Smooth muscle cell of the brain vasculature (primary cell): ENCODE measurements around the gene FMN1.

Experiments
- DNase-seq: peaks from one replicate; pipeline ENCODE4 v3.0.0-alpha.2; 2012; ENCODE audit warnings: low read depth, low spot score

FMN1 gene, protein sequence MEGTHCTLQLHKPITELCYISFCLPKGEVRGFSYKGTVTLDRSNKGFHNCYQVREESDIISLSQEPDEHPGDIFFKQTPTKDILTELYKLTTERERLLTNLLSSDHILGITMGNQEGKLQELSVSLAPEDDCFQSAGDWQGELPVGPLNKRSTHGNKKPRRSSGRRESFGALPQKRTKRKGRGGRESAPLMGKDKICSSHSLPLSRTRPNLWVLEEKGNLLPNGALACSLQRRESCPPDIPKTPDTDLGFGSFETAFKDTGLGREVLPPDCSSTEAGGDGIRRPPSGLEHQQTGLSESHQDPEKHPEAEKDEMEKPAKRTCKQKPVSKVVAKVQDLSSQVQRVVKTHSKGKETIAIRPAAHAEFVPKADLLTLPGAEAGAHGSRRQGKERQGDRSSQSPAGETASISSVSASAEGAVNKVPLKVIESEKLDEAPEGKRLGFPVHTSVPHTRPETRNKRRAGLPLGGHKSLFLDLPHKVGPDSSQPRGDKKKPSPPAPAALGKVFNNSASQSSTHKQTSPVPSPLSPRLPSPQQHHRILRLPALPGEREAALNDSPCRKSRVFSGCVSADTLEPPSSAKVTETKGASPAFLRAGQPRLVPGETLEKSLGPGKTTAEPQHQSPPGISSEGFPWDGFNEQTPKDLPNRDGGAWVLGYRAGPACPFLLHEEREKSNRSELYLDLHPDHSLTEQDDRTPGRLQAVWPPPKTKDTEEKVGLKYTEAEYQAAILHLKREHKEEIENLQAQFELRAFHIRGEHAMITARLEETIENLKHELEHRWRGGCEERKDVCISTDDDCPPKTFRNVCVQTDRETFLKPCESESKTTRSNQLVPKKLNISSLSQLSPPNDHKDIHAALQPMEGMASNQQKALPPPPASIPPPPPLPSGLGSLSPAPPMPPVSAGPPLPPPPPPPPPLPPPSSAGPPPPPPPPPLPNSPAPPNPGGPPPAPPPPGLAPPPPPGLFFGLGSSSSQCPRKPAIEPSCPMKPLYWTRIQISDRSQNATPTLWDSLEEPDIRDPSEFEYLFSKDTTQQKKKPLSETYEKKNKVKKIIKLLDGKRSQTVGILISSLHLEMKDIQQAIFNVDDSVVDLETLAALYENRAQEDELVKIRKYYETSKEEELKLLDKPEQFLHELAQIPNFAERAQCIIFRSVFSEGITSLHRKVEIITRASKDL (N-terminal part only)

DNA sequence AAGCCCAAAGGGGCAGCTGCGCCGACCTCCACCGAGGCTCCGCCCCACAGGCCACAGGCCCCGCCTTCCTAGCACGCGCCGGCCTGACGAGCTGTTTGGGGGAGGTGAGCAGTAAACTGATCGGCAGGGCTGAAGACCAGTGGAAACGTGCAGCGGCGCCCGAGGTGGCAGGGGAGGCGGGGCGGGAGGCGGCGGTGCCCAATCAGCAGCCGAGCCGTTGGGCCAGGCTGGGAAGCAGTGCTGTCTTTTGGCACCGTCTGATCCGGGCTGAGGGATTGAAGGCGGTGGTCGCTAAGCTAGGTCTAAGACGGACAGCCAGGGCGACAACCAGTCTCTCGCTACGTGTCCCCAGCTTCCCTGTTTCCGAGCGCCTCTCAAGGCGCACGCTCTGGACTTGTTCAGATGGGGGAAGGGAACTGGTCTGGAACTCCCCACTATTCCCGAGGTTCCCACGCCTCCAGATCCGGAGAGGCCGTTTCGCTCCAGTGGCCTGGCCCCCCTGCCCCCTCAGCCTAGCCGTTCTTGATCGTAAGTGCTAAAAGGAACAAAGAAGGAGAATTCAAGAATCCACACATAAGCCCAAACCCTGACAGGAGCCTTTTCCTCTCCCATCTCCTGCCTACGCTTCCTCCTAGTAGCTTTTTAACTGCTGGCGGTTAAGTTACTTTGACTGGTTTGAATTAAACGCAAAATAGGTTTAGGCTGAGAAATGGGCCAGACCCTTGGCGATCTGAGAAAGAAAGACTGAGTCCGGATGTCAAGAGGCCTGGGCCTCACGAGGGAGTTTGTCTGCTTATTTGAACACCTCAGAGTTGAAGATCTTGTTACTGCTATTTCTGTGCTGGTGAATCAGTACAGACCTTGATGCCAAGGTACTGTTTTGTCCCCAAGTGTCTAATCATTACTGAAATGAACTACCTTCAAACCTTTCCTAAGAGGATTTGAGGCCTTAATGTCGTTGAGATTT lies at the start of gene FMN1:
FMN1 (minus strand) TSS at position 11 of the 967 bp plus-strand sequence. CDS start 39,800 bp downstream, outside the sequence.
- peak; percentile 83 for DNase-seq

DNA sequence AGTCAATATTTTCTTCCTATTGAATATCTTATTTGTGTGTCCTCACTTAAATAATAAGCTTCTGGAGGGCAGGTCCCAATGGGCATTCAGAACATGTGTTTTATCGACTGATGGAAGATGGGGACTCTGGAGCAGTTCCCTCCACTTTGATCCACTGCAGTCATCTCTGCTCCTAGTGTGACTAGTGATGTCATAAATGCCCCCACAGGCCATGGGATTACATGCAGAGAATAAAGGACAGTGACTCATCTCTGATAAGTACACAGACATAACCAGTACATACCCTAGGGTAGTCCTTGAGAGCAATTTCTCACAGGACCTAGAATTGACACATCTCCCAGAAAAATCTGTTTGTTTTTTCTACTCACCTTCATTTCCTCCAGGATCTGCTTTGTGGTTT lies 49.4 kb upstream of the FMN1 start:
- peak; percentile 23 for DNase-seq

DNA sequence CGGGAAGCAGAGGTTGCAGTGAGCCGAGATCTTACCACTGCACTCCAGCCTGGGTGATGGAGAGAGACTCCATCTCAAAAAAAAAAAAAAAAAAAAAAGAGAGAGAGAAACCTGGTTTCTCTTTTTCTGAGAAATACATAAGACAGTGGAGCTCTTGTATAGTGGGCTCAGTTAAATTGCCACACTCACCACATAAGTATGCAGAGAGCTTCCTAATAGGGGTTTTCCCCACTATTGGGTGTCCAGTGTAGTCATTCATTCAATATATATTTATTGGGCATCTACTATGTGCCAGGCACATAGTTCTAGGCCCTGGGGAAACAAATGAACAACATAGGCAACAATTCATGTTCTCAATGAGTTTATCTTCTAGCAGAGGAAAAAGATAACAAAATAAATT lies 48.9 kb upstream of the FMN1 start:
- DNase-seq, result no peak

DNA sequence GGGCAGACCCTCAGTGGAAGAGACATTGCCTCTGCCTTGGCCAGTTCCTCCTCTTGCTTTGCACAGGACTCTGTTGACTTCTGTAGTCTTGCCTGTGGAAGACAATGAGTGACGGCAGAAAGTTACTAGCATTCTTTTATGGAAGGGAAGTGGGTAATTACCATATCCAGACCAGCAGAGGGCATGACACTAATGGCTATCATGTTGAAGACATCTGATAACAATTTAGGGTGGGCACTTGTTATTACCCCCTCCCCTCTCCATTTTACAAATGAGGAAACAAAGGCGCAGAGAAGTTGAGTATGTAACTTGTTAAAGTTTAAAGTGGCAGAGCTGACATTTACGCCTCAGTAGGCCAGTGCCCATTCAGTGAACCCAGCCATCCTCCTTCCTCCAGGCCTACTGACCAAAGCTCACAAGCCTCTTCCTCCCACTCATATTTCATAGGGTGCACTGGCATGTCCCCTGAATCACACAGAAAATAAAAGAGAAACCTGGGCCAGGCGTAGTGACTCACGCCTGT lies 48.2 kb upstream of the FMN1 start:
- no peak for DNase-seq

DNA sequence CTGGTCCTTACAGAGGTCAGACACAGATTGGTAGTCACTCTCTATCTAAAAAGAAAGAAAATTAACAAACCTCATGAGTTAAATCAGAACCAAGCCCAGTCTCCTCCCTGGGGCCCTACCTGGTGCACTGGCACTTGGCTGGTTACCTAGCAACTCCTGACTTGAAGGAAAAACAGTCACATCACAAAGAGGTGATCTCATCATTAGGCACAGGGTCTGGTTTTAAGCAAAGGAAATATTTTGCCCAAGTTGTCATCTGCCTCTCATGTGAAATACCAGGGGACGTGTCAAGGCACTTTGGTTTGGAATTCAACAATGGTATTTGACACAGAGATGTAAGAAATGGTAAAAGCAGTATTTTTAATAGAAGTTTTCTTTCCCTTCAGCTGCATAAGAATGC lies 47.7 kb upstream of the FMN1 start:
- DNase-seq, result no peak

DNA sequence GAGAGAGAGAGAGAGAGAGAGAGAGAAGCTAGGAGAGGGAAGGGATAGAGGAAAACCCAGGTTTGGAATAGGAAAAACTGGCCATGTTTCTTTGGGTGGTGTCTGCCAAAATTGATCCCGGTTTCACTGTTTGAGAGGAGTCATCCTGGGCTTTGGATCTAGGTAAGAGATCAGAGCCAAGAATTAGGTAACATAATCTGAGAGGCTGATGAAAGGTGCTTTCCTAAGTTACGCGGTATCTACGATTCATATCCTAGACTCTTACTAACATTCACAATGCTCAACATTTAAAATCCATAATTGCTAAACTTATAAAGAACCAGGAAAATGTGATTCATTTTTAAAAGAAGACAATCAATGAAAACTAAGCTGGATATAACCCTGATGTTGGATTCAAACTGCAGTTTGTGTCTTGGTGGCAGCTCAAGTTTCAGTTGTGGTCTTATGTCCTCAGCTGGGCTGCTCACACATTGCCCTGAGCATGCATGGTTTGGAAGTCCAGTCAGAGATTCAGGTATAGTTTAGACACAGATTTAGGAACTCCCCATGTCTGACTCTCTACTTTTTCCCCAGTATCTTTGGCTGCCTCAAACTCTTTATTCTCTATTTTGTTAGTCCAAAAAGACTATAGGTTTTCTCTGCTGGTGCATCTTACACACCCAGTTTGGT lies 42.5 kb upstream of the FMN1 start:
- no peak for DNase-seq

DNA sequence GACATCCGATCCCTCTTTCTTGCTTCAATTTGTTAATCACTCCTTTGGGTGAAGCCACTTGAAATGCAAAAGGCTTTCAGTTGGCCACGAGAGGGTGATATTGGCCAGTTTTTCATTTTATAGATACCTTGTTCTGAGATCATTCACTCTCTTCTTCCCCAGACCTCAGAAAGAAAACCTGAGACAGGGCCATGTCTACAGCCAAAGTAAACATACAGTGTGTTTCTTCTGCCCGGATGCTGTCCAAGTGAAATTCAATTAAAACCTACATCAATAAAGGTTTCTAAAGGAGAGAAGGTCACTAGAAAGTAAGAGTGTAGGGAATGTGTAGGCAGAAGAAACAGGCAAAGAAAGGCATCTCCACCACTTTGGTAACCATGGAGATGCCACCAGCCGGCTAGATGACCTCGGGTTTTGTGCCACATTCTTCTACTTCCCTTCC lies 39.5 kb upstream of the FMN1 start:
- DNase-seq, result peak; percentile 49

DNA sequence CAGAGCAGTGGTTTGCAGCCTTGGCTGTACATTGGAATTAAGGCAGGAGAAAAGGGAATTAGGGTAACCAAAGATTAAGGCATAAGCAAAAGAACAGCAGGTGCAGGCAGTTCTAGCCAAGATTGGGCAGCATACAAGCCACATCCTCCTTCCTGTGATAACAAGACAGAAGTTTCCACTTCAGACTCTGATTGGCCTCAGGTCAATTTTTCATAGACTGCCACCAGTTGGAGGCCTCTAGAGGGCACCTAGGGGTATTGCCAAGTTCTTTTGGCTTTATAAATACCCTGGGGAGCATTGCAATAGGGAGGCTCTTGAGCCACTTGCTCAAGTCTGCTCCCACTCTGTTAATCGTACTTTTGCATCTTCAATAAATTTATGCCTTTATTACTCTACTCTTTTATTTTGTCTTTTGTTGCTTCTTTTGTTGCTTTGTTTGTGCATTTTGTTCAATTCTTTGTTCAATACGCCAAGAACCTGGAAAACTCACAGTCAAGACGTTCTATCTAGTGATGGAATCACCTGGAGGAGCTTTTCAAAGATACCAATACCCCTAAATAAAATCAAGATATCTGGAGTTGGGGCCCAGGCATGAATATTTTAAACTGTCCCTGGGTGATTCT lies 32.2 kb upstream of the FMN1 start:
- no peak for DNase-seq

DNA sequence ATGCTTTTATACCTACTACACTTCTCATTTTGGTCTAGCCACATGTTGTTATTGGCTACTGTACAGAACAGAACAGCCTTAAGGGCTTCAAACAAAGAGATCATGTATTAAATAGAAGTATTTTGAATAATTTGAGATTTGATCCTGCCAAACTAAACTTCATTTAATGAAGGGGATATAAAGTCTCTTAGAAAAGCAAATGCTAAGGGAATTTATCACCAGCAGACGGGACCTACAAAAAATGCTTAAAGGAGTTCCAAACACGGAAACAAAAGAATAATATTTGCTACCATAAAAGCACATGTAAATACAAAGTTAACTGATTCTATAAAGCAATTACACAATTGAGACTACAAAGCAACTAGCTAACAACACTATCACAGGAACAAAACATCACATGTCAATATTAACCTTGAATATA lies 23.6 kb upstream of the FMN1 start:
- DNase-seq, result no peak

DNA sequence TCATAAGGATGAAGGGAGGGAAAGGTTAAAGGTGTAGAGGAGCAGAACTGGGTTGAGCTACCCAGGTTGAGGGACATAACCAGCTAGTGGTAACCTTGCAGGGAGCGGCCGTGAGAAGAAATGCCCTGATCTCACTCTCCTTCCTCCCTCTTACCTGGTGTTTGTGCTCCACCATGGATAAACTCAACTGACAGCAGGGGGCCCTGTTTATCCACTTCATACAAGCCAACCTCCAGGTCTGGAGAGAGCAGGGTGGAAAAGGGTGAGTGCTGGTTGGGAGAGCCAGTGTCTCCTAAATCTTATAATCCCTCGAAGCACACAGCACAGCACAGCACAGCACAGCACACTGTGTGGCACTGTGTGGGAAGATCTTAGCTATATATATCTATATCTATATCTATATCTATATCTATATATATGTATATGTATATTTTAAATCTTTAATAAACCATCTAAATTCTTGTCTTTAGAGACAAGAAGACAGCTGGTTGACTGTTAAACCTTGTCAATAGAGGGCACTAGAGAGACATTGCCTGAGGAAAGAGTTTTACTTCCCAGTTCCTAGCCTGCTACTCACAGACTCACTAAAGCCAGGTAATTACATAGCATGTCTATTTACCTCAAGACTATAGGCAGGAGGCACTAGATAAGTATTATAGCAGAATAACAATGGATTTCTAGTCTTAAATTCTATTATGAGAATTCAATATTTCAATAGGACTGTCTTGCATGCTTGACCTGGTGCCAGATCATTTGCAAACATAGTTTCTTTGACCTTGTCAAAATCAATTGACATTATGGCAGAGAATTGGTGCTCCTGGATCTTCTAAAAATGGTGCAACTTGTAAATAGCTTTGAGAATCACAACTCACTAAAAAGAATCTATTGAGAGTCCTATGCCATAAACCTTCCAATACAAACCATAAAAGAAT lies 21.7 kb upstream of the FMN1 start:
- no peak for DNase-seq

DNA sequence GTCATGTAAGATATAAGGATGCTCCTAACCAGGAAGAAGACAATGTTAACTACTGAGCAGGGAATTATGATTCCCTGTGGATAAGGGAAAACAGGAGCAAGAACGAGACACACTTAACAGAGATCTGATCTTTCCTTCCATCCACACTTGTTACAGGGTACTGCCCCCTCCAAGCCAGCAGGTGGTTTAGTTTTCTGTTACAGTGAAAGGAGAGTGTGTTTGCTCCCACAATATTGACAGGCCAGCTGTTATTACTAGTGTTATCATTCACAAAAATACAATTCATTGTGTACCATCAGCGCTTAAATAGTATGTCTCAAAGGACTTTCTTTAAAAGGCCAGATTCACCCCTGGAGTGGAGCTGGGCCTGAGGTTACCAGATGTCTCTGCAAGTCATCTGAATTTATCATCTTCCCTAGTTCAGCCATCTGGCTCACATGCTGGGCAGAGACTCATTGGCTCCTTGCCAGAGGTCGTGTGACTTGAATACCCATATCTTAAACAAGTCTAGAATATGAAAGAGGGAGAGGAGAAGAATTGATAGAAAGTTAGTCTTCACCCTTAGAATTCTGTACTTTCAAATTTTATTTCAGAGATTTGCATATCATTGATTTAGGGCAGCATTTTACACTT lies 16.8 kb upstream of the FMN1 start:
- no peak for DNase-seq

DNA sequence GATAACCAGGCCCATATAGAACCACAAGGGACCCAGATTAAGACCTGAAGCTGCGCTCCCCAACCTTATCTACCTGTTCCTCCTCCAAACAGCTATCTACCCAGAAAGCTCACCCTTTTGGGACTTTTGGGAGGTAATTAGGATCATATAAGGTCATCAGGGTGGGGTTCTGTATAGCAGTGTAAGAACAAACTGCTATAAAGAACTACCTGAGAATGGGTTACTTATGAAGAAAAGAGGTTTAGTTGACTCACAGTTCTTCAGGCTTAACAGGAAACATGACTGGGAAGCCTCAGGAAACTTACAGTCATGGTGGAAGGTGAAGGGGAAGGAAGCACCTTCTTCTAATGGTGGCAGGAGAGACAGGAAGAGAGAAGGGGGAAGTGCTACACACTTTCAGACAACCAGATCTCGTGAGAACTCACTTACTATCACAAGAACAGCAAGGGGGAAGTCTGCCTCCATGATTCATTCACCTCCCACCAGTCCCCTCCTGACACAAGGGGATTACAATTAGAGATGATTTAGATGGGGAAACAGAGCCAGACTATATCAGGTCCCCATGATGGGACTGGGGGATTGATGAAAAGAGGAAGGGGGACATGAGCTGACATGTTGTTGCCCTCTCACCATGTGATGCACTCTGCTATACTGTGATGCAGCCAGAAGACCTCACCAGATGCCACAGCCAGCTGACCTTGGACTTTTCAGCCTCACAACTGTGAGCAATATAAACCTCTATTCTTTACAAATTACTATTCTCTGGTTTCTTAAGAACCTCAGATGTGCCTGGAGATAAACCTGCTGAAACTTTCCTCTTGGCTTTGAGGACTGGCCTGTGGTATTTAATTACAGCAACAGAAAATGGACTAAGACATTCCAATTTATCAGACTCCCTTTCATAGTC lies 15.3 kb upstream of the FMN1 start:
- no peak for DNase-seq

DNA sequence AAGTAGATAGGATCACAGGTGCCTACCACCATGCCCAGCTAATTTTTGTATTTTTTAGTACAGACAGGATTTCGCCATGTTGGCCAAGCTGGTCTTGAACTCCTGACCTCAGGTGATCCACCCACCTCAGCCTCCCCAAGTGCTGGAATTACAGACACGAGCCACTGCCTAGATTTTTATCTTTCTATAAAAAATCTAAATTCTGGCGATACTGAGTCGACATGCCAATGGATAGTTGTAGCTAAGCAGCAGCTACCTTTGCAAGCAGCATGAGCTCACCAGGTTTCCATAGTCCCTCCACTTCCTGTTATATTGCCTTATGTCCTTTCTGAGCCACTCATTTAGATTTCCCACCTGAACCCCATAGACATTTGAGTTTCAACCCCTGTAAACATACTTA lies 13.1 kb upstream of the FMN1 start:
- DNase-seq, result no peak

DNA sequence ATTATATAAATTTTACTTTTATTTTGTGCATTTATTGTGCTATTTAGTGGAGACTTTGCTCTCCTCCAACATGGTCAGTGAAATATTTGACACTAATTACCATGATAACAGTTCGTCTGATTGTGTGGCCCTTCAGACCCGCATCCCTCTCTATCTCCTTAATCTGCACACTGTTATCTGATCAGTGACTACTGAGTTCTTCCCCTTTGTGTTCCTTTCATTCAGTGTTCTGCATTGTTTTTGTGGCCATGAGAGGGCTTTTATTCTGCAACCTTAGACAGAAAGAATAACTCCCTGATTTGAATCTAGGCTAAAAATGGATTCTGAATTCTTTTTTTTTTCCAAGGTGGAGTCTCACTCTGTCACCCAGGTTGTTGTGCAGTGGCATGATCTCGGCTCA lies 11.9 kb upstream of the FMN1 start:
- no peak for DNase-seq

DNA sequence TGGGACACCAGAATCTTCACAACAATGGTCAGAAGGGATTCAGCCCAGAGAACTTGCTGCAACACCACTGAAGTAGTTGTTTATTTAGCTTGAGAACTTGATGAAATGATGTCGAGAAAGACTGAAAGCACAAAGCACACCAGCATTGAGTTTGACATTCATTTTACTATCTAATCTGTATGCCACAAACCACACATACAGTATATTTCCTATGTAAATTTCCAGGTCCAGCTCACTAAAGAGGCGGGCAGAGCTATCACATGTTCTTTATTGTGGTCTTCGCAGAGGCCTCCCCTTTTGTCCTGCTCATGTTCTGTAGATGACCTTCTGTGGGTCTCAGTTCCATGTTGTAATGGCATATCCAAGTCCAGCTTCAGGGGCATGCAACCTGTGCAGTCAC lies 10.4 kb upstream of the FMN1 start:
- no peak for DNase-seq

DNA sequence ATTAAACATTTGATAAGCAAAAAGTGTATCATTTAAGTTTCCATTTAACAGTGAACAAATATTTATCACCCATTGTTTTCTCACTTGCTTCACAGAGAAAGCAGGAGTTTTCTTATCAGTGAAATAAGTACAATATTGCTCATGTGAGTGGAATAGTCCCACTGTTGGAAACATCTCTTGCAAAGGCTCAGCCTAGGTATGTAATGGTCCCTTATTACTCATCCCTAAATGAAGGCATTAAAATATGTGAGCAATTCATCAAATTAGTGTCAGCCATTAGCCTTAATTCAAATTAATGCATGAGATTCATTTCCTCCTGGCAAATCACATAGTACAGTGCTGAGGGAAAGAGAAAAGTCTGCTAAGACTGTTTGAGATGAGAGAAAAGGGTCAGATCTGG lies 9.6 kb upstream of the FMN1 start:
- no peak for DNase-seq
